GM12878 (cell line): Measurements from ENCODE around the gene ACACA. TPM values are rescaled to one million over a fixed set of nuclear protein-coding genes. Genes with fewer than 3 reads are reported as not detected.

Source experiments
- ATAC-seq: fragments of 200-7000 bp; cut with Tn5 transposase; 3 replicates; pipeline ENCODE4 v1.9.1; 2020; ENCODE audit warnings: mild to moderate bottlenecking, moderate library complexity
- BruUV-seq: library from RNA; stranded (reverse); fragments of 400-500 nt; replicated peaks from 2 replicates; lab custom pipeline; 2021; lab: Mats Ljungman, UMichigan
- CTCF ChIA-PET: fragments of 300-600 bp; sonication (Branson Sonifier 250); formaldehyde crosslinking; extraction: SDS; loops from one replicate; lab custom pipeline; 2021; ENCODE audit warnings: inconsistent platforms; lab: Yijun Ruan, JAX
- POLR2A ChIA-PET: fragments of 350-600 bp; formaldehyde crosslinking; extraction: SDS; loops from one replicate; lab custom pipeline; 2021; ENCODE audit warnings: inconsistent platforms; lab: Charles Lee
- RAD21 ChIA-PET: fragments of 300-600 bp; sonication (Branson Sonifier 250); formaldehyde crosslinking; loops from one replicate; lab custom pipeline; 2023; ENCODE audit warnings: antibody characterized with exemption; ENCODE audit not compliant: unreplicated experiment; lab: Charles Lee
- SMC1A ChIA-PET: fragments of 300-600 bp; sonication (Branson Sonifier 250); formaldehyde crosslinking; loops from one replicate; lab custom pipeline; 2023; ENCODE audit not compliant: unreplicated experiment, uncharacterized antibody; lab: Charles Lee
- DNase-seq: peaks from one replicate; pipeline ENCODE4 v3.0.0-alpha.2; 2011; ENCODE audit warnings: low read depth, low spot score
- FAIRE-seq: peaks from 3 replicates; lab custom pipeline; 2011; peaks lifted over from hg19 to GRCh38; lab: Jason Lieb, UNC
- H2AFZ ChIP-seq: 2 replicates; pipeline ENCODE4 v1.6.0; 2011; ENCODE audit warnings: low read depth, low read length, control low read depth; ENCODE audit not compliant: control insufficient read depth
- H3K27ac ChIP-seq: 2 replicates; pipeline ENCODE4 v1.5.1; 2011; ENCODE audit warnings: control low read depth; ENCODE audit not compliant: control insufficient read depth, insufficient read depth
- H3K27me3 ChIP-seq, 2 experiments: replicated peaks in 1 of 2; 2 replicates each; pipeline versions ENCODE4 v1.6.0 to v1.6.1; 2011; ENCODE audit warnings: low read length in 1 of 2; ENCODE audit not compliant: control insufficient read depth in 2 of 2, insufficient read depth in 2 of 2
- H3K36me3 ChIP-seq, 2 experiments: 2 replicates each; pipeline ENCODE4 v1.5.1; 2011; ENCODE audit warnings: low read length in 1 of 2; ENCODE audit not compliant: control insufficient read depth in 2 of 2, insufficient read depth in 2 of 2
- H3K4me1 ChIP-seq: 2 replicates; pipeline ENCODE4 v1.6.1; 2011; ENCODE audit warnings: mild to moderate bottlenecking, low read length, moderate library complexity, mixed read lengths; ENCODE audit not compliant: control insufficient read depth, insufficient read depth
- H3K4me2 ChIP-seq: 2 replicates; pipeline ENCODE4 v1.6.0; 2011; ENCODE audit warnings: control low read depth; ENCODE audit not compliant: control insufficient read depth, insufficient read depth
- H3K4me3 ChIP-seq: fragments of 200-600 bp; sonication (generic); 2 replicates; pipeline ENCODE4 v1.5.1; 2016
- H3K79me2 ChIP-seq: 2 replicates; pipeline ENCODE4 v1.6.0; 2011; ENCODE audit warnings: low read length; ENCODE audit not compliant: control insufficient read depth, insufficient read depth
- H3K9ac ChIP-seq: 2 replicates; pipeline ENCODE4 v1.8.0; 2011; ENCODE audit warnings: low read length, control low read depth, mixed read lengths; ENCODE audit not compliant: control insufficient read depth, insufficient read depth
- H3K9me3 ChIP-seq: replicated peaks from 3 replicates; pipeline ENCODE4 v1.5.1; 2011; ENCODE audit warnings: mild to moderate bottlenecking, low read length; ENCODE audit not compliant: control insufficient read depth, insufficient read depth
- H4K20me1 ChIP-seq: 2 replicates; pipeline ENCODE4 v1.6.0; 2011; ENCODE audit not compliant: control insufficient read depth, insufficient read depth
- CBFB ChIP-seq: IDR thresholded peaks from 2 replicates; pipeline ENCODE4 v1.6.1; 2016; ENCODE audit warnings: antibody characterized with exemption, low read depth
- CTCF ChIP-seq, 3 experiments: IDR thresholded peaks in 2 of 3; conservative IDR thresholded peaks in 1 of 3; 2 replicates each; pipeline ENCODE4 v1.5.1; 2011; ENCODE audit warnings: low read depth in 3 of 3, low read length in 3 of 3, mild to moderate bottlenecking in 3 of 3, control low read depth in 2 of 3, moderate library complexity in 2 of 3, inconsistent platforms in 1 of 3, mixed read lengths in 1 of 3; ENCODE audit not compliant: control insufficient read depth in 2 of 3, insufficient read depth in 1 of 3; ENCODE audit errors: extremely low read depth in 1 of 3
- E2F8 ChIP-seq: fragments of 450-650 bp; IDR thresholded peaks from 2 replicates; pipeline ENCODE4 v1.6.1; 2018; ENCODE audit warnings: mild to moderate bottlenecking, low read depth, moderate library complexity; ENCODE audit not compliant: partially characterized antibody
- HDGF ChIP-seq: fragments of 450-650 bp; IDR thresholded peaks from 2 replicates; pipeline ENCODE4 v1.6.1; 2016; ENCODE audit warnings: antibody characterized with exemption
- MTA3 ChIP-seq: IDR thresholded peaks from 2 replicates; pipeline ENCODE4 v1.6.1; 2012; ENCODE audit warnings: low read length, inconsistent platforms, borderline replicate concordance
- PAX8 ChIP-seq: fragments of 450-650 bp; IDR thresholded peaks from 2 replicates; pipeline ENCODE4 v1.6.1; 2017; ENCODE audit warnings: mild to moderate bottlenecking, moderate library complexity
- SKIL ChIP-seq: fragments of 450-650 bp; IDR thresholded peaks from 2 replicates; pipeline ENCODE4 v1.6.1; 2017; ENCODE audit warnings: mild to moderate bottlenecking, low read depth, inconsistent platforms; ENCODE audit not compliant: poor library complexity, severe bottlenecking
- SMAD1 ChIP-seq: fragments of 450-650 bp; IDR thresholded peaks from 2 replicates; pipeline ENCODE4 v1.6.1; 2018; ENCODE audit warnings: mild to moderate bottlenecking, low read depth; ENCODE audit not compliant: partially characterized antibody
- ZNF274 ChIP-seq: IDR thresholded peaks from one replicate; pipeline ENCODE4 v1.8.0; 2011; ENCODE audit not compliant: insufficient read length, insufficient read depth
- WGBS: methylation state at CpG from one replicate; pipeline ENCODE4 v1.1.6; 2016; ENCODE audit warnings: low lambda C conversion rate; ENCODE audit not compliant: insufficient replicate concordance, insufficient coverage; ENCODE audit errors: missing lambda C conversion rate; 5-methylcytosine and 5-hydroxymethylcytosine counted together
- in situ Hi-C: fragments of 300-500 bp; cut with MboI; formaldehyde crosslinking; loops from 9 replicates; pipeline ENCODE4 v1.14.3; 2018; ENCODE audit warnings: mixed read lengths
- intact Hi-C: fragments of 100-400 bp; cut with micrococcal nuclease; formaldehyde crosslinking; loops from one replicate; pipeline ENCODE4 v1.14.2; 2022; ENCODE audit not compliant: unreplicated experiment
- polyA plus RNA-seq, 11 experiments: library from polyadenylated mRNA; depleted of rRNA in 4 of 11; unstranded in 6 of 11; stranded (reverse) in 5 of 11; fragments of >200 nt; fragmentation: Nextera tagmentation in 4 of 11; fragmentation: Illumina TruSeq in 1 of 11; extraction: Ambion mirVana in 4 of 11; extraction: Trizol in 1 of 11; gene quantifications; 1 replicate in 1 of 11; 2 replicates in 10 of 11; pipeline versions ENCODE4 v1.2.1 to v1.2.3, GENCODE V29; 2011 to 2016; ENCODE audit warnings: inconsistent platforms in 2 of 11, missing spikeins in 2 of 11, low read depth in 1 of 11
- total RNA-seq, 4 experiments: library from RNA; depleted of rRNA in 3 of 4; stranded (reverse); fragments of >200 nt in 3 of 4; fragmentation: Illumina TruSeq in 1 of 4; extraction: Trizol in 1 of 4; gene quantifications; 2 replicates each; pipeline versions ENCODE4 v1.2.1 to v1.2.3, GENCODE V29; 2013 to 2021
- TF ChIP-seq, protein P1 (sequence below): fragments of 450-650 bp; formaldehyde crosslinking; IDR thresholded peaks from 2 replicates; pipeline ENCODE4 v1.4.0; 2020; ENCODE audit warnings: mild to moderate bottlenecking, moderate library complexity

Gene ACACA
- total and polyA plus RNA-seq, 10 of the 15 experiments (the other 5 are each of a cell fraction or from before 2014, with no cell fraction given): 12.9 to 74.2 (median 32.0) TPM

- intact Hi-C loops: no loop called here
- ChIA-PET POLR2A (no interaction called here), CTCF (interaction anchor here (1.3 to 1.4 kb wide), 3 partner anchors 59 to 461 kb away, joined by 3 to 4 read pairs (median 3); no protein-coding TSS in a partner anchor), SMC1A (interaction anchor here (1.1 kb wide), 1 partner anchor 14 kb away, joined by 3 read pairs; no protein-coding TSS in a partner anchor), RAD21 (no interaction called here)
- H3K4me3 ChIP-seq: no peak overlapping the region
- WGBS: 85% methylated on average over 3 of the region's 3 CpGs
- H2AFZ ChIP-seq: no peak overlapping the region
- H4K20me1 ChIP-seq: no peaks in the 10 kb centered on the region
- no peak overlapping the region for H3K9ac ChIP-seq
- no peaks in the 10 kb centered on the region for H3K79me2 ChIP-seq
- no peak overlapping the region for H3K4me2 ChIP-seq
- no peak overlapping the region for H3K27ac ChIP-seq
- no peak for FAIRE-seq
- DNase-seq: no peak
- ATAC-seq: no peak
- no TSS peak for BruUV-seq
- in situ Hi-C loops: no loop called here
- H3K4me1 ChIP-seq: peaks cover 9% of the 10 kb centered on the region
- H3K36me3 ChIP-seq: peaks cover 13 to 15% of the 10 kb centered on the region in 2 experiments
- H3K27me3 ChIP-seq: no peaks in the 10 kb centered on the region
- no peaks in the 10 kb centered on the region for H3K9me3 ChIP-seq
- TF ChIP-seq, protein P1, sequence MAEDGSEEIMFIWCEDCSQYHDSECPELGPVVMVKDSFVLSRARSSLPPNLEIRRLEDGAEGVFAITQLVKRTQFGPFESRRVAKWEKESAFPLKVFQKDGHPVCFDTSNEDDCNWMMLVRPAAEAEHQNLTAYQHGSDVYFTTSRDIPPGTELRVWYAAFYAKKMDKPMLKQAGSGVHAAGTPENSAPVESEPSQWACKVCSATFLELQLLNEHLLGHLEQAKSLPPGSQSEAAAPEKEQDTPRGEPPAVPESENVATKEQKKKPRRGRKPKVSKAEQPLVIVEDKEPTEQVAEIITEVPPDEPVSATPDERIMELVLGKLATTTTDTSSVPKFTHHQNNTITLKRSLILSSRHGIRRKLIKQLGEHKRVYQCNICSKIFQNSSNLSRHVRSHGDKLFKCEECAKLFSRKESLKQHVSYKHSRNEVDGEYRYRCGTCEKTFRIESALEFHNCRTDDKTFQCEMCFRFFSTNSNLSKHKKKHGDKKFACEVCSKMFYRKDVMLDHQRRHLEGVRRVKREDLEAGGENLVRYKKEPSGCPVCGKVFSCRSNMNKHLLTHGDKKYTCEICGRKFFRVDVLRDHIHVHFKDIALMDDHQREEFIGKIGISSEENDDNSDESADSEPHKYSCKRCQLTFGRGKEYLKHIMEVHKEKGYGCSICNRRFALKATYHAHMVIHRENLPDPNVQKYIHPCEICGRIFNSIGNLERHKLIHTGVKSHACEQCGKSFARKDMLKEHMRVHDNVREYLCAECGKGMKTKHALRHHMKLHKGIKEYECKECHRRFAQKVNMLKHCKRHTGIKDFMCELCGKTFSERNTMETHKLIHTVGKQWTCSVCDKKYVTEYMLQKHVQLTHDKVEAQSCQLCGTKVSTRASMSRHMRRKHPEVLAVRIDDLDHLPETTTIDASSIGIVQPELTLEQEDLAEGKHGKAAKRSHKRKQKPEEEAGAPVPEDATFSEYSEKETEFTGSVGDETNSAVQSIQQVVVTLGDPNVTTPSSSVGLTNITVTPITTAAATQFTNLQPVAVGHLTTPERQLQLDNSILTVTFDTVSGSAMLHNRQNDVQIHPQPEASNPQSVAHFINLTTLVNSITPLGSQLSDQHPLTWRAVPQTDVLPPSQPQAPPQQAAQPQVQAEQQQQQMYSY (CRISPR knock-in tag): no peak
- no peak for TF ChIP-seq CTCF (IDR thresholded peaks at IDR 0.05 in 2 of 3, conservative IDR thresholded peaks at IDR 0.05 in 1 of 3; ENCODE audit: control insufficient read depth in 2 of 3, extremely low read depth in 1 of 3, insufficient read depth in 1 of 3, low read depth in 3 of 3, low read length in 3 of 3)
- TF ChIP-seq SMAD1: no peak
- TF ChIP-seq HDGF: no peak
- no peak for TF ChIP-seq ZNF274
- TF ChIP-seq E2F8: no peak
- no peak for TF ChIP-seq PAX8
- no peak for TF ChIP-seq MTA3
- no peak for TF ChIP-seq CBFB
- no peak for TF ChIP-seq SKIL
Observed at GRCh38 chr17:37088459-37088858, 318.2 kb downstream of the ACACA start.
